Urinary bladder (tissue), 4 donors: ENCODE data around the gene LOXHD1. TPM values are rescaled to one million over a fixed set of nuclear protein-coding genes. Genes with fewer than 3 reads are reported as not detected.

Source experiments
- DNase-seq: peaks from one replicate; pipeline ENCODE4 v3.0.0-alpha.2; 2015; ENCODE audit errors: extremely low spot score
- H3K27ac ChIP-seq: one replicate; pipeline ENCODE4 v1.5.1; 2013; ENCODE audit warnings: low read depth, mild to moderate bottlenecking, moderate library complexity
- H3K36me3 ChIP-seq: one replicate; pipeline ENCODE4 v1.6.1; 2013; ENCODE audit warnings: mild to moderate bottlenecking, moderate library complexity; ENCODE audit not compliant: insufficient read depth
- H3K4me1 ChIP-seq: one replicate; pipeline ENCODE4 v1.6.1; 2013; ENCODE audit warnings: mild to moderate bottlenecking, moderate library complexity; ENCODE audit not compliant: insufficient read depth
- H3K4me3 ChIP-seq: one replicate; pipeline ENCODE4 v1.5.1; 2013; ENCODE audit warnings: low read depth, low read length
- WGBS: extraction: QIAGEN DNeasy Blood & Tissue Kit; methylation state at CpG from one replicate; pipeline ENCODE4 v1.1.7; 2013; 5-methylcytosine and 5-hydroxymethylcytosine counted together
- polyA plus RNA-seq: library from polyadenylated mRNA; stranded (reverse); fragments of 200-250 nt; gene quantifications from one replicate; pipeline ENCODE4 v1.2.3, GENCODE V29; 2013
- total RNA-seq: library from RNA; depleted of rRNA; stranded (reverse); fragments of >200 nt; gene quantifications from one replicate; pipeline ENCODE4 v1.2.3, GENCODE V29; 2014
- donor health status: healthy with polysubstance abuse.
- donor health status: healthy.

Gene LOXHD1
- total and polyA plus RNA-seq, 2 donors = 0.11 to 1.2 TPM

DNA sequence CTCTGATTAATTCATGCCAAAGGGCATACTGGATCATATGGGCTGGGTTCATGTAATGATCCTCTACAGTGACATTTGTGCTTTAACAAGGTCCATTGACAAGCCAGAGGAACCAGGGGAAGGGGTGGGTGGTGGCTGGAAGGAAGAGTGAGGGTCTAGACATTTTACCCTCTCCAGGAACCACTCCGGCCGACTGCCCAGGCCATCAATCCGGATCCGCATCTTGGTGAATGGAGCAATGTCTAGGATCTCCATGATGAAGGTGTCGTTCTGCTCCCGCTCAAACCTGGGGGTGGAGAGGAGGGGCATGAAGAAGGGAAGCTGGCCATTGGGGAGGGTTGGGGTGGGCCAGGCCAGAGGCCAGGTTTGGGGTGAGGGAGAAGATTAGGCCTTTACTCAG, 147.5 kb downstream of the LOXHD1 start:
- 83% methylated on average over 6 of the region's 6 CpGs for WGBS
- no peaks in the 10 kb centered on the region for H3K36me3 ChIP-seq
- no peak for DNase-seq
- no peak overlapping the region for H3K27ac ChIP-seq
- H3K4me3 ChIP-seq = no peak overlapping the region
- no peaks in the 10 kb centered on the region for H3K4me1 ChIP-seq

- Histone ChIP-seq H3K4me3 (no peak overlapping the region), H3K4me1 (no peaks in the 10 kb centered on the region), H3K36me3 (no peaks in the 10 kb centered on the region), H3K27ac (no peak overlapping the region)
- DNase-seq = no peak
- 91% methylated on average over 14 of the region's 14 CpGs for WGBS
These were observed 149.9 kb downstream of the LOXHD1 start for GRCh38 chr18:46506974-46507586.

DNA sequence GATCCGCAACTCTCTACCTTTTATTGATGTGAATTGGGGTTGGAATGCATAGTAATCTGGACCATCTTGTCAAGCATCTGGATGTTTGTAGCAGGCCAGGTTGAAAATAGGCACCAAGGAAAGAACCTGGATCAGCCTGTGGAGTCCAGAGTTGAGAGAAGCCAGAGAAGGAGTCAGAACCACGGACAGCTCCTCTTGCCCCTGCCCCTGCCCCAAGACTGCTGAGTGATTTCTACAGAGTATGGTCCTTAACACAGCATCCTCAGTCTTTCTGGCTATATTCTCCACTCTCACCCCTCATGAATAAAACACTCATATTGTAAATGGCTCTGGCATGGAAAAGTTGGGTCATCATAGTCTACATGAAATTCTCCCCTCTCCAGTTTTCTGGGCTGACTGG, 154.6 kb downstream of the LOXHD1 start:
- WGBS = 14% methylated on average over 2 of the region's 2 CpGs
- no peak for DNase-seq
- H3K27ac ChIP-seq = no peak overlapping the region
- no peak overlapping the region for H3K4me3 ChIP-seq
- H3K36me3 ChIP-seq = no peaks in the 10 kb centered on the region
- no peaks in the 10 kb centered on the region for H3K4me1 ChIP-seq

DNA sequence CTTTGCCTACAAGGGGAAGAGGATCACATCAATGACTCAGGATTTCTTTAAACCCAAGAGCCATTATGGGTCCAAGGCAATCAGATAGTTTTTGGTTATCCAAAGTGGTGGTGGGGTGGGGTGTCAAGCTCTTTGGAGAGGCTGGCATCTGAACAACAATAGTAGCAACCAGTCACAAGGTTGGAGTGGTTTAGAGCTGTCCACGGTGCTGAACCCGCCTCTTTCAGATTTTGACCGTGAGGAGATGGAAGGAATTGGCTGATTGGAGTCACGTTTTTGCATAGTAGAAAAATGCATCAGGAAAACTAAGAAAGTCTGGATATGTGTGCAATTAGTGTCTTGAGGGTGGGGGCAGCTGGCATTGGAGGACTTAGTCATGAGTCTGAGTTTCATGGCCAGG, 159.9 kb downstream of the LOXHD1 start:
- Histone ChIP-seq H3K36me3 (no peaks in the 10 kb centered on the region), H3K4me1 (no peaks in the 10 kb centered on the region), H3K4me3 (no peak overlapping the region), H3K27ac (no peak overlapping the region)
- DNase-seq = no peak
- 3% methylated on average over 4 of the region's 4 CpGs for WGBS

DNA sequence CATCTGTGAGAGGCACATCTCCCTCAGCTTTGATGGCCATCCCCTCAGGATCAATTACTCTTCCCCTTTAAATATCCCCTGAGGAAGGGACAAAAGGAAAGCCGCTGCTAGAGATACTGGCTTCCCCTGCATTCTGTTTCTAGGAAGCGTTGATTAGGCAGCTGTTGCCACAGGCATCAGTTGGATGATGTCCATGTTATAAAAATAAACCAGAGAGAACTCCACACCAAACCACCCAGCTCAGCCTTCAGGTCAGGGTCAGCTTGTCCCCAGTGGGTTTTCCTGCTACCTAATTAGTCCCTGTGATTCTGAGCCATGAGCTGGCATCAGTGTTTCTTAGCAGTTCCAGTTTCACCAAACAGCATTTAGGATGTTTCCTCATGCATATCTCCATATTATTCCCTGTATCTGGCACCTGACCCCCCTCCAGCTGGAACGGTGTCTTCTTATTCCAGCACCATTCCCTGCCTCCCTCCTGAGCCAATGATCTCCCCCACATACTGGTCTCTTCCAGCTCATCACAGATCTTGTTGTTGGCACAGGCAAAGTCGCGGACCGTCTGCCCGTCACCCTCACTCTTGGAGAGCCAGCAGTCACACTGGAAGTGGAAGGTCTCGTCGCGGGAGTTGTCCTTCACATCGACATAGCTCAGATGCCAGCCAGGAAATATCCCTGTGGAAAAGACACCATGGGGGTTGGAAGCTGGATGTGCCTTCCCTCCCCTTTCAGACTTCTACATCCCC, 168.4 kb downstream of the LOXHD1 start:
- Histone ChIP-seq H3K4me3 (no peak overlapping the region), H3K4me1 (no peaks in the 10 kb centered on the region), H3K27ac (no peak overlapping the region), H3K36me3 (no peaks in the 10 kb centered on the region)
- DNase-seq = no peak
- 76% methylated on average over 11 of the region's 11 CpGs for WGBS

- H3K27ac ChIP-seq = no peak overlapping the region
- H3K4me1 ChIP-seq = no peaks in the 10 kb centered on the region
- no peak for DNase-seq
- no peaks in the 10 kb centered on the region for H3K36me3 ChIP-seq
- 34% methylated on average over 2 of the region's 2 CpGs for WGBS
- no peak overlapping the region for H3K4me3 ChIP-seq
These were observed 171.3 kb downstream of the LOXHD1 start for GRCh38 chr18:46485675-46486194.

DNA sequence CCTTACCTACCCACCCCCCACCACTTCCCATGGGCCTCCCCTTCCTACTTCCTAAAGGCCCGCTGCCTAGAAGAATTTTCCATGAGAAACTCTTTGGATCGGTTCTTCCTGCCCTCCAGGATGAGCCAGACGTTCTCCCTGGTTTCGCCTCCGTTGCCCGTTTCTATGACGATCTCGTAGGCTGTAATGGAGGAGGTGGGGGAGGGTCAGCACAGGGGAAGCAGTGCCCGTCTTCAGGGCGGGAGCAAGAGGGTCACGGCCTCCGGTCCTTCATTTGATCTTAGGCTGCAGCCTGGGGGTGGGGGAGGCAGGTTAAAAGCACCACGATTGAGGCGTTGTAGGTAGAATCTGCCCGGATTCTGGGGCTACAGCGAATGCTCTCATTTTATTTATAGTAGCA, 172.0 kb downstream of the LOXHD1 start:
- Histone ChIP-seq H3K4me3 (no peak overlapping the region), H3K27ac (no peak overlapping the region), H3K36me3 (no peaks in the 10 kb centered on the region), H3K4me1 (no peaks in the 10 kb centered on the region)
- 26% methylated on average over 16 of the region's 16 CpGs for WGBS
- no peak for DNase-seq

DNA sequence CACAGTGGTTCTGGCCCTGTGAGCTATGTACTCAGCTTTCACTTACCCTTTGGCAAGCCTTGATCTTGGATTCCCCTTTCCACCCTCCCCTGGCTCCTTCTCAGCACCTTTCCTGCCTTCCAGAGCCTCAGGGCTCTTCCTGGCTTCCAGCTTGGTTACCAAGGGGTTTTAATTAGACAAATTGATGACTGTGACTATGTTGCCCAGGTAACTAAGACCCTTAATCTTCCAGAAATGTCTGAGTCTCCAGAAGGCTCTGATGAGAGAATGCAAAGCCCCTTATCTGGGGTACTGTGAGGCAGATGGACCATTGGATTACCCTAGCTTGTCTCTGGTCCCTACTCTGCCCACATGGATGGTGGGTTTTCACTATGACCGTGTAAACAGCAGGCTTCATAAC, 174.2 kb downstream of the LOXHD1 start:
- H3K27ac ChIP-seq = no peak overlapping the region
- no peaks in the 10 kb centered on the region for H3K4me1 ChIP-seq
- H3K4me3 ChIP-seq = no peak overlapping the region
- H3K36me3 ChIP-seq = no peaks in the 10 kb centered on the region
- DNase-seq = no peak
- WGBS = 88% methylated on average over 1 of the region's 1 CpG

GRCh38 chr18:46481847-46482245, 175.2 kb downstream of the LOXHD1 start:
- Histone ChIP-seq H3K27ac (no peak overlapping the region), H3K4me1 (no peaks in the 10 kb centered on the region), H3K36me3 (no peaks in the 10 kb centered on the region), H3K4me3 (no peak overlapping the region)
- WGBS = 73% methylated on average over 1 of the region's 1 CpG
- no peak for DNase-seq

DNA sequence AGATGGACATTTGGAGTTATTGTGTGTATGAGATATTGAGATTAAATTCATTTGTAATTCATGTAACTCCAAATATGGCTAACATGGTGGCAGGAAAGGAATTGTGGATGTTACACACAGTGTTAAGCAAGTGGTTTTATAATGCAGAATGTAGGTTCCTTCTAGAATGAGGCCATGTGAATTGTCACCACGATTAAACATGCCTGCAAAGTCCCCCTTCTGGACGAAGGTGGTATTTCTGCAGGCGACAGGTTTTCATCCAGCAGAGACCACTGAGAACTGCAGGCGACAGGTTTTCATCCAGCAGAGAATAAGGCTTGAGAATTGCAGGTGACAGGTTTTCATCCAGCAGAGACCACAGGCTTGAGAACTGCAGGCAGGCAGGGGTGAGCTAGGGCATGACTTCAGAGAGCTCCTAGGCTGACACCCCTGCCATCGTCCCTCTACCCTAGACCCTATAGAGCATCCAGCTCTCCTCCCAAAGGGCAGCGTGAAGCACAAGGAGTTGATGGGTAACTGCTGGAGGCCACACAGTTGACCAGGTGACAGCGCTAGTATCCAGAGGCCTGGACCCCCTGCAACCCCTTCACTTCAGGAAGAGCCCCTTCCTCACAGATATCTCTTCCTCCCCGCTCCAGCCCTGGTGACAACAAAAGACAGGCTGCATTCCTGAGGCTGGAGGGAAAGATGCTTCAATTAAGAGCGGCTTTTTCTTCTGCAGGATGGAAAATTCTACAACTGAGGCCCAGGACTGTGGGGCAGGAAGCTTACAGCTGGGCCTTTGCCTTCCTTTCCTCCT, 175.8 kb downstream of the LOXHD1 start:
- Histone ChIP-seq H3K4me3 (no peak overlapping the region), H3K4me1 (no peaks in the 10 kb centered on the region), H3K36me3 (no peaks in the 10 kb centered on the region), H3K27ac (no peak overlapping the region)
- WGBS = 54% methylated on average over 9 of the region's 9 CpGs
- DNase-seq = no peak

DNA sequence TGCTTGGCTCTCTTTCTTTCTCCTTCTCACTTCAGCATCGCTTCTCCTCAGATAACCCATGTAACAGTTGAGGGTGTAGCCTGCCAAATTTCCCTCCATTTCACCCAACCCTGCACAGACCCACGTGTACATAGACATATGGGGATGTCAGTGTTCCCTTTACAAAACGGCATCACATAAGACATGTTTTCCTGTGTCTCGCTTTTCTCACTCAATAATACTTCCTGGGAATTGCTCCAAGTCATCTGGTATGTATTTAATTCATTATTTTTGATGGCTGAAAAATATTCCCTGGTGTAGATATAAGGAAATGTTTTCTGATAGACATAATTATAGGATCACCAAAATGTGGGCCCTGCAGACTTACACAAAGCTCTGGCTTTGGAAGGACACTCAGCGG, 176.8 kb downstream of the LOXHD1 start:
- 32% methylated on average over 5 of the region's 5 CpGs for WGBS
- DNase-seq = no peak
- Histone ChIP-seq H3K4me1 (no peaks in the 10 kb centered on the region), H3K4me3 (no peak overlapping the region), H3K27ac (no peak overlapping the region), H3K36me3 (no peaks in the 10 kb centered on the region)

GRCh38 chr18:46478796-46479195, 178.2 kb downstream of the LOXHD1 start:
- no peak overlapping the region for H3K27ac ChIP-seq
- no peak overlapping the region for H3K4me3 ChIP-seq
- WGBS = 89% methylated on average over 2 of the region's 2 CpGs
- DNase-seq = no peak
- H3K36me3 ChIP-seq = no peaks in the 10 kb centered on the region
- no peaks in the 10 kb centered on the region for H3K4me1 ChIP-seq

DNA sequence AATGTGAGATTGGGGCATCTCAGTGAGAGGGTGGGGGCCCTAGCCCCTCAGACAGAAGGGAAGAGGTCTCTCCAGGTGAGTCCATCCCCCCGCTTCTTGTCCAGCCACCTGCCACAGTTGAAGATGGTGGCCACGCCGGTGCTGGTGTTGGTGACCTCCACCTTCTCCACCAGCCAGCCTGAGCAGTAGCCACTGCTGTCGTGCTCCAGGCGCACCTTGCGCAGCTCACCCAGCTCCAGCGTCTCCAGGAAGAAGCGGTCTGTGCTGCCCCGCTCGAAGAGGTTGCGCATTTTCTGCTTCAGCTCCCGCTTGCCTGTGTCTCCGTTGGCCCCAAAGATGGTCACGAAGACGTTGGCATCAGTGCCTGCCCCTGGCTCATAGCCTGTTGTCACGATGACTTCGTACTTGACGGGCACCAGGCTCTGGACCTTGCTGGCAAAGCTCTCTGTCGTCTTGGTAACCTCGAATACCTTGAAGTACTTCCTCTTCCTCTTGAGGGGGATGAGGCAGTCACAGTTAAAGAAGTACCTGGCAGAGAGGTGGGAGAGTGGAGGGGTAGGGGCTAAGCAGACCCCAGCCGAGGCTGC, 179.5 kb downstream of the LOXHD1 start:
- no peak for DNase-seq
- Histone ChIP-seq H3K4me3 (no peak overlapping the region), H3K36me3 (no peaks in the 10 kb centered on the region), H3K27ac (no peak overlapping the region), H3K4me1 (no peaks in the 10 kb centered on the region)
- WGBS = 85% methylated on average over 21 of the region's 21 CpGs
